ENCODE data around the gene MDFIC2.

The MDFIC2 gene

DNA sequence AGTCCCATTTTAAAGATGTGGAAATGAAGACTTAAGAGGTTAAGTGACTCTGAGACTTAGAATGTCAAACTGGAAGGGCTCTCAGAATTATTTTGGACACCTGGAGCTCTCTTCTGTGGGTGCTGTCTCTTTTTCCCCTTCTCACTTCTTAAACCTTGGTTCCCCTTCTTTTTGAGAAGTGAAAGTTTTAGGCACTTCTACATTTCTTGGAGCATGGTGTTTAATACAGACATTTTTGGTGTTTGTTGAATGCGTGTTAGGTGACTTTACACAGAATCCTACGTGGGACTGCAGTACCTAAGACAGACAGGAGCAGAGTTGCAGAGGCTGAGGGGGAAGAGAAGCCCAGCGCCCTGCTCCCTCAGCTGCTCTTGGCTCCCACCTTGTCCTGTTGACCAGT is 133.3 kb downstream of the MDFIC2 start:
- Histone ChIP-seq H3K9me2 (replicated peaks; ENCODE audit: insufficient read depth, low read length) (no peaks in the 10 kb centered on the region), H4K20me1 (ENCODE audit: insufficient read depth, low read length) (no peaks in the 10 kb centered on the region), H3K4me2 (ENCODE audit: low read depth, low read length) (no peak overlapping the region), H3K79me2 (ENCODE audit: low read length) (no peaks in the 10 kb centered on the region), H2AFZ (ENCODE audit: low read length) (no peak overlapping the region), H3K36me3 (replicated peaks; ENCODE audit: insufficient read depth, low read length) (no peaks in the 10 kb centered on the region), H3K4me3 (ENCODE audit: low read length) (no peak overlapping the region), H3F3A (ENCODE audit: insufficient read depth, low read length) (no peaks in the 10 kb centered on the region), H3K27ac (ENCODE audit: low read length) (no peak overlapping the region), H3K4me1 (ENCODE audit: low read length) (no peaks in the 10 kb centered on the region), H3K9me3 (replicated peaks; ENCODE audit: insufficient read depth, low read length) (no peaks in the 10 kb centered on the region), H3K9ac (ENCODE audit: low read length) (no peak overlapping the region), H3K27me3 (replicated peaks; ENCODE audit: insufficient read depth, low read length) (no peaks in the 10 kb centered on the region)
- no peak for TF ChIP-seq EZH2 (optimal IDR thresholded peaks at IDR 0.05; ENCODE audit: low read depth, low read length)
- TF ChIP-seq EZH2phosphoT487 (IDR thresholded peaks at IDR 0.05; ENCODE audit: low read length): no peak
- TF ChIP-seq, protein P1, sequence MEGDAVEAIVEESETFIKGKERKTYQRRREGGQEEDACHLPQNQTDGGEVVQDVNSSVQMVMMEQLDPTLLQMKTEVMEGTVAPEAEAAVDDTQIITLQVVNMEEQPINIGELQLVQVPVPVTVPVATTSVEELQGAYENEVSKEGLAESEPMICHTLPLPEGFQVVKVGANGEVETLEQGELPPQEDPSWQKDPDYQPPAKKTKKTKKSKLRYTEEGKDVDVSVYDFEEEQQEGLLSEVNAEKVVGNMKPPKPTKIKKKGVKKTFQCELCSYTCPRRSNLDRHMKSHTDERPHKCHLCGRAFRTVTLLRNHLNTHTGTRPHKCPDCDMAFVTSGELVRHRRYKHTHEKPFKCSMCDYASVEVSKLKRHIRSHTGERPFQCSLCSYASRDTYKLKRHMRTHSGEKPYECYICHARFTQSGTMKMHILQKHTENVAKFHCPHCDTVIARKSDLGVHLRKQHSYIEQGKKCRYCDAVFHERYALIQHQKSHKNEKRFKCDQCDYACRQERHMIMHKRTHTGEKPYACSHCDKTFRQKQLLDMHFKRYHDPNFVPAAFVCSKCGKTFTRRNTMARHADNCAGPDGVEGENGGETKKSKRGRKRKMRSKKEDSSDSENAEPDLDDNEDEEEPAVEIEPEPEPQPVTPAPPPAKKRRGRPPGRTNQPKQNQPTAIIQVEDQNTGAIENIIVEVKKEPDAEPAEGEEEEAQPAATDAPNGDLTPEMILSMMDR (IDR thresholded peaks at IDR 0.05; ENCODE audit: low read length): no peak
- no peak for DNase-seq

GRCh38 chr3:70177881-70178645 is 134.4 kb downstream of the MDFIC2 start:
- H3K27ac ChIP-seq (ENCODE audit: low read length): no peak overlapping the region

DNA sequence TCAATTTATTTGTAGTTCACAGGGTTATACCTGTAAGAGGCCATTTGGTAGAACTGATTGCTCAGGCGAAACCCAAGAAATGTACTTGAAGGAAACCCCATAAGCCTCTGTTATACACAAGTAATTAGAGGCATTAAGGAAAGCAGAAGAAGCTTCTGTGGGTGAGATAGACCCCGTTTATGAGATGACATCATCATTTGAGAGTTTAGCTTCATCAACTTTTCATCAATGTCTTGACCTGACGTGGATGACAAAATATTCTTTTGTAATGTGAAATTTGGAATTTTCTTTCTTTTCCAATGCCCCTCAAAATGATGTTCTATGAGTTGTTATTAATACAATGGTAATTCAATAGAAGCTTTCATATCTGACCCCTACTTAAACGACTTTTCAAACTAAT is 136.2 kb downstream of the MDFIC2 start:
- Histone ChIP-seq H4K20me1 (ENCODE audit: insufficient read depth, low read length) (no peaks in the 10 kb centered on the region), H3K27me3 (replicated peaks; ENCODE audit: insufficient read depth, low read length) (no peaks in the 10 kb centered on the region), H3K4me1 (ENCODE audit: low read length) (no peaks in the 10 kb centered on the region), H3K79me2 (ENCODE audit: low read length) (no peaks in the 10 kb centered on the region), H3K9ac (ENCODE audit: low read length) (no peak overlapping the region), H3K9me2 (replicated peaks; ENCODE audit: insufficient read depth, low read length) (no peaks in the 10 kb centered on the region), H3K4me2 (ENCODE audit: low read depth, low read length) (no peak overlapping the region), H3K36me3 (replicated peaks; ENCODE audit: insufficient read depth, low read length) (no peaks in the 10 kb centered on the region), H3K9me3 (replicated peaks; ENCODE audit: insufficient read depth, low read length) (no peaks in the 10 kb centered on the region), H3K4me3 (ENCODE audit: low read length) (no peak overlapping the region), H3K27ac (ENCODE audit: low read length) (no peak overlapping the region), H3F3A (ENCODE audit: insufficient read depth, low read length) (no peaks in the 10 kb centered on the region), H2AFZ (ENCODE audit: low read length) (no peak overlapping the region)
- DNase-seq: no peak
- TF ChIP-seq EZH2 (optimal IDR thresholded peaks at IDR 0.05; ENCODE audit: low read depth, low read length) (no peak), EZH2phosphoT487 (IDR thresholded peaks at IDR 0.05; ENCODE audit: low read length) (no peak)
- TF ChIP-seq, protein P1 (IDR thresholded peaks at IDR 0.05; ENCODE audit: low read length): no peak

More at GRCh38 chr3:70177881-70178645, 134.4 kb downstream of the MDFIC2 start:
- H3K79me2 ChIP-seq (ENCODE audit: low read length): no peaks in the 10 kb centered on the region
- no peaks in the 10 kb centered on the region for H3K36me3 ChIP-seq (replicated peaks; ENCODE audit: insufficient read depth, low read length)
- no peaks in the 10 kb centered on the region for H3F3A ChIP-seq (ENCODE audit: insufficient read depth, low read length)
- H3K4me3 ChIP-seq (ENCODE audit: low read length): no peak overlapping the region
- no peak overlapping the region for H3K4me2 ChIP-seq (ENCODE audit: low read depth, low read length)
- H3K27me3 ChIP-seq (replicated peaks; ENCODE audit: insufficient read depth, low read length): no peaks in the 10 kb centered on the region
- H3K9me3 ChIP-seq (replicated peaks; ENCODE audit: insufficient read depth, low read length): no peaks in the 10 kb centered on the region
- H4K20me1 ChIP-seq (ENCODE audit: insufficient read depth, low read length): no peaks in the 10 kb centered on the region
- H2AFZ ChIP-seq (ENCODE audit: low read length): no peak overlapping the region
- TF ChIP-seq, protein P1 (IDR thresholded peaks at IDR 0.05; ENCODE audit: low read length): no peak
- TF ChIP-seq EZH2 (optimal IDR thresholded peaks at IDR 0.05; ENCODE audit: low read depth, low read length) (no peak), EZH2phosphoT487 (IDR thresholded peaks at IDR 0.05; ENCODE audit: low read length) (no peak)
- no peak overlapping the region for H3K9ac ChIP-seq (ENCODE audit: low read length)
- no peak for DNase-seq
- no peaks in the 10 kb centered on the region for H3K9me2 ChIP-seq (replicated peaks; ENCODE audit: insufficient read depth, low read length)
- H3K4me1 ChIP-seq (ENCODE audit: low read length): no peaks in the 10 kb centered on the region

All from MM.1S (cell line).